T-helper 17 cell (primary cell): Measurements from ENCODE around the gene SLC10A7. TPM values are rescaled to one million over a fixed set of nuclear protein-coding genes. Genes with fewer than 3 reads are reported as not detected.

Source experiments
- ATAC-seq: fragments of 150-1000 bp; cut with Tn5 transposase; 2 replicates; pipeline ENCODE4 v1.10.0; 2021; ENCODE audit warnings: mild to moderate bottlenecking, moderate library complexity
- DNase-seq, 3 donors: peaks; one replicate each; pipeline versions ENCODE4 v3.0.0 to v3.0.0-alpha.2; 2020 to 2021
- H3K9me3 ChIP-seq: one replicate; pipeline ENCODE4 v1.7.0; 2013; ENCODE audit warnings: low read length, mild to moderate bottlenecking; ENCODE audit not compliant: control insufficient read depth, poor library complexity, severe bottlenecking
- H3K27ac Mint-ChIP-seq: one replicate; pipeline ENCODE4 v1.8.0; 2022; ENCODE audit warnings: mild to moderate bottlenecking, moderate library complexity, mixed read lengths
- H3K27me3 Mint-ChIP-seq: one replicate; pipeline ENCODE4 v1.8.0; 2022; ENCODE audit warnings: mixed read lengths
- H3K36me3 Mint-ChIP-seq: one replicate; pipeline ENCODE4 v1.8.0; 2022; ENCODE audit warnings: low read depth, mixed read lengths
- H3K4me1 Mint-ChIP-seq: one replicate; pipeline ENCODE4 v1.8.0; 2022; ENCODE audit warnings: mild to moderate bottlenecking, mixed read lengths
- H3K4me3 Mint-ChIP-seq: one replicate; pipeline ENCODE4 v1.8.0; 2022; ENCODE audit warnings: mild to moderate bottlenecking, moderate library complexity, mixed read lengths
- total RNA-seq, 4 donors: library from RNA in 2 of 4; stranded (reverse) in 2 of 4; gene quantifications; one replicate each; pipeline ENCODE4 v1.2.3 and lab custom pipeline; 2022 to 2026

The SLC10A7 gene, protein sequence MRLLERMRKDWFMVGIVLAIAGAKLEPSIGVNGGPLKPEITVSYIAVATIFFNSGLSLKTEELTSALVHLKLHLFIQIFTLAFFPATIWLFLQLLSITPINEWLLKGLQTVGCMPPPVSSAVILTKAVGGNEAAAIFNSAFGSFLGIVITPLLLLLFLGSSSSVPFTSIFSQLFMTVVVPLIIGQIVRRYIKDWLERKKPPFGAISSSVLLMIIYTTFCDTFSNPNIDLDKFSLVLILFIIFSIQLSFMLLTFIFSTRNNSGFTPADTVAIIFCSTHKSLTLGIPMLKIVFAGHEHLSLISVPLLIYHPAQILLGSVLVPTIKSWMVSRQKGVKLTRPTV
- 10 to 100 TPM; 19.8 to 22.3 TPM for total RNA-seq
- total RNA-seq (lab: John Stamatoyannopoulos, UW), result 10.2 to 18.6 reads per million in 2 donors

DNA sequence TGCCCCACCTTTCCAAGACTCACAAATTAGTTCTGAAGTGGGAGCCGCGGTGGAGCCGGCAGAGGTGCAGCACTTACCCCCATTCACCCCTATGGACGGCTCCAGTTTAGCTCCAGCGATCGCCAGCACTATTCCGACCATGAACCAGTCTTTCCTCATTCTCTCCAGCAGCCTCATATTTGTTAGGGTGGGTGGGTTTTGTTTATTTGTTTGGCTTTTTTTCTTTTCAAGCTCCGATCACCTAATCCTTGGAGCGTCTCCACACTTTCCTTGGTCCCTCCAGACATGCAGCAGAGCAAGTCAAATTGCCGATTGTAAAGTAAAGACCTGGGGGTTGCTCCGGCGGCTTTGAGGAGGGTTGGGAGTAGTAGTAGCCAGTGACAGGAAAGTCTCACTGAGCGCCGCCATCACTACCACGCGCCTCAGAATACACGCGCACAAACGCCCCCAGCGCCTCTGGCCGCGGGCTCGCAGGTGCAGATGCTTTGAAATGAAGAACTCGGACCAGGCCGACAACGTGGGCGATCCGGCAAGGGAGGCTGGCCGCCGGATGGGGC lies at the start of gene SLC10A7:
TSS of gene SLC10A7 (minus strand) at position 400 of the 557 bp plus-strand sequence. CDS start at position 177, 223 bp downstream.
- Mint-ChIP-seq H3K4me1 (peaks cover 17% of the 10 kb centered on the region), H3K36me3 (no peaks in the 10 kb centered on the region), H3K27ac (no peak within 1 kb of the TSS), H3K27me3 (peaks cover 6% of the 10 kb centered on the region), H3K4me3 (no peak within 1 kb of the TSS)
- DNase-seq (peak; percentile 48 to 51 (median 50)), ATAC-seq (peak; percentile 90)
- no peaks in the 10 kb centered on the region for H3K9me3 ChIP-seq

DNA sequence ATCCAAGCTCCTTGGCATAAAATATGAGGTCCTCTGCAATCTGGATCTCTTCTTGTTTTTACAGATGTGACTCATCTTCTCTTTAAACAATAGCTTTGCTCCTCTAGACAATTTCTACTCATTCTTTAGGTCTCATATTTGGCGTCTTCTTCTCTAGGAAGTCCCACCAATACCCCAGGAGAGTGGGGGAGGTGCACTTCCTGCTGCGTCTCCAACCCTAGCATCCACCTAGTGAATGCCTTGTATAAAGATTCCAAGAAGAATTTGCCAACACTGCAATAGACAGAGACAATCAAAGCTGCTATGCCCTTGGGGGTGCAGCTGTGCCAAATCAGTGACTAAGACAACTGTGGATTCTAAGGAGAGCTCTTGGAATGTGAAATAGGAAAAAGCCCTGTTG lies 45.7 kb upstream of the SLC10A7 start:
- Mint-ChIP-seq H3K4me1 (no peaks in the 10 kb centered on the region), H3K27ac (no peak overlapping the region), H3K36me3 (peaks cover 2% of the 10 kb centered on the region), H3K27me3 (peaks cover 36% of the 10 kb centered on the region), H3K4me3 (no peak overlapping the region)
- ATAC-seq, result no peak
- DNase-seq, result no peak
- H3K9me3 ChIP-seq, result no peaks in the 10 kb centered on the region

DNA sequence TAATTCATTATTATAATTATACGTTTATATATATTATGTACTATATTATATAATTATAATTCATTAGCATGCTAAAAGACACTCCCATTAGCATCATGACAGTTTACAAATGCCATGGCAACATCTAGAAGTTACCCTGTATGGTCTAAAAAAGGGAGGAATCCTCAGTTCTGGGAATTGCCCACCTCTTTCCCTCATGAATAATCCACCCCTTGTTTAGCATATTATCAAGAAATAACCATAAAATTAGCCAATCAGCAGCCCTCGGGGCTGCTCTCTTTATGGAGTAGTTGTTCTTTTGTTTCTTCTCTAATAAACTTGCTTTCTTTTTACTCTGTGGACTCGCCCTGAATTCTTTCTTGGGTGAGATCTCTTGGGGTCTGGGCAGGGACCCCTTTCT lies 42.8 kb upstream of the SLC10A7 start:
- no peaks in the 10 kb centered on the region for H3K9me3 ChIP-seq
- Mint-ChIP-seq H3K4me1 (no peaks in the 10 kb centered on the region), H3K4me3 (no peak overlapping the region), H3K27ac (no peak overlapping the region), H3K27me3 (peaks cover 46% of the 10 kb centered on the region), H3K36me3 (peaks cover 2% of the 10 kb centered on the region)
- ATAC-seq, result no peak
- DNase-seq, result no peak

DNA sequence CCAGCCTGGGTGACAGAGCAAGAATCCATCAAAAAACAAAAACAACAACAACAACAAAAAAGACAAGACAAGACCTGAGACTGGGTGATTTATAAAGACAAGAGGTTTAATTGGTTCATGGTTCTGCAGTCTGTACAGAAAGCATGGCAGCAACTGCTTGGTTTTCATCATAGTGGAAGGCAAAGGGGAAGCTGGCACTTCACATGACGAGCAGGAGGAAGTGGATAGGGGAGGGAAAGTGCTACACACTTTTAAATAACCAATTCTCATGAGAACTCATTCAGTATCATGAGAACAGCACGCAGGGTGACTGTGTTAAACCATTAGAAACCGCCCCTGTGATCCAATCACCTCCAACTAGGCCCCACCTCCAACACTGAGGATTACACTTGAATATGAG lies 28.4 kb upstream of the SLC10A7 start:
- no peaks in the 10 kb centered on the region for H3K27me3 Mint-ChIP-seq
- DNase-seq (no peak), ATAC-seq (no peak)
- no peak overlapping the region for H3K27ac Mint-ChIP-seq
- H3K36me3 Mint-ChIP-seq, result no peaks in the 10 kb centered on the region
- no peaks in the 10 kb centered on the region for H3K4me1 Mint-ChIP-seq
- no peaks in the 10 kb centered on the region for H3K9me3 ChIP-seq
- H3K4me3 Mint-ChIP-seq, result no peak overlapping the region

DNA sequence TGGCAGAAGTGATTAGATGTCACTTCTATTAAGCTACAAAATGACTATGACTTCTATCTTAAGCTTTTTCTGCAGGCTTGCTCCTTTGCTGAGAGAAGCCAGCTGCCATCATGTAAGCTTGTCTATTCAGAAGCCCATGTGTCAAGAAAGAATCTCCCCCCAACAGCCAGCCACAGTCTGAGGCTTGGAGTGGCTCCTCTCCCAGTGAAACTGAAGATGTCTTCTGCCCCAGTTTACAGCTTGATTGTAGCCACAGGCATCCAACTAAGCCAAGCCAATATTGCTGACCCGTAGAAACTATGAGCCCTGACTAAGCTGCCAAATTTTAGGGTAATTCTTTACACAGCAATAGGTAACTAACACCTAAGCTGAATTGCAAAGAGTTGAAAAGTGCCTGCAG lies 26.7 kb upstream of the SLC10A7 start:
- DNase-seq (no peak), ATAC-seq (no peak)
- Mint-ChIP-seq H3K27ac (no peak overlapping the region), H3K27me3 (no peaks in the 10 kb centered on the region), H3K36me3 (no peaks in the 10 kb centered on the region), H3K4me3 (no peak overlapping the region), H3K4me1 (no peaks in the 10 kb centered on the region)
- no peaks in the 10 kb centered on the region for H3K9me3 ChIP-seq

DNA sequence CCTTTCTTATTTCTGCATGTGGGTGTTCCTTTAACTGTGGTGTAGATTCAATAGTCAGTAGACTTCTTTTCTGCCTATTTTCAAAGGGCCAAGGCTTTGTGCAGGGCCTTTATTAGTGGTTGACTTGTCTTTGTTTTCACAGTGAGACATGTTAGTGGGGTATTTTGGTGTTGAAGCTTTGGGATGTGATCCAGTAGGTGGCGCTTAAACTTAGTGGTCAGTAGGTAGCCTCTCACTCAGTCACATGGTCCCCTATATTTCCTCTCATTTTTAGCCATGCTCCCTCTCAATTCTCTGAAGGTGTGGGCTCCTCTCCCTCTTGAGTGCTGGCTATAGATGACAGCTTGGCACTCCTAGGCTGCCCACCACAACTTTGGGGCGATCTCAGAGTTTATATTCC lies 23.4 kb upstream of the SLC10A7 start:
- H3K36me3 Mint-ChIP-seq, result no peaks in the 10 kb centered on the region
- H3K9me3 ChIP-seq, result no peaks in the 10 kb centered on the region
- DNase-seq (no peak), ATAC-seq (no peak)
- no peaks in the 10 kb centered on the region for H3K4me1 Mint-ChIP-seq
- no peak overlapping the region for H3K27ac Mint-ChIP-seq
- no peaks in the 10 kb centered on the region for H3K27me3 Mint-ChIP-seq
- H3K4me3 Mint-ChIP-seq, result no peak overlapping the region

DNA sequence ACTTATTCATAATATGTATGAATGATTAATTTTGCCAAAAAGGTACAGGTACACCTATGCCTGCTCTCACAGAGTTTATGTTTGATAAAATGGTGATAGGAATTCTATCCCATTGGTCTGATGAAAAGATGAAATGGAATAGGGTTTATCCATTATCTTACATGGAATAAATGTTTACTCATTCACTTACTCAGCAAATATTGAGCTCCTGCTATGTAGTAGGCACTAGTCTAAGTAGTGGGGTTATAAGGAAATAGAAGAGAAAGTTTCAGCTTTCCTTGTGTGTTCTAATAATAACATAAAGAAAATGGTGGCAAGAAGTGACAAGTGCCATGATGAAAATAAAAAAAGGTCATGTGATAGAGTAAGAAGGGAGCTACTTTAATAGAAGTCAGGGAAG lies 12.4 kb upstream of the SLC10A7 start:
- Mint-ChIP-seq H3K27ac (no peak overlapping the region), H3K4me1 (no peaks in the 10 kb centered on the region), H3K4me3 (no peak overlapping the region), H3K36me3 (no peaks in the 10 kb centered on the region), H3K27me3 (no peaks in the 10 kb centered on the region)
- H3K9me3 ChIP-seq, result peaks cover 3% of the 10 kb centered on the region
- no peak for ATAC-seq
- no peak for DNase-seq

DNA sequence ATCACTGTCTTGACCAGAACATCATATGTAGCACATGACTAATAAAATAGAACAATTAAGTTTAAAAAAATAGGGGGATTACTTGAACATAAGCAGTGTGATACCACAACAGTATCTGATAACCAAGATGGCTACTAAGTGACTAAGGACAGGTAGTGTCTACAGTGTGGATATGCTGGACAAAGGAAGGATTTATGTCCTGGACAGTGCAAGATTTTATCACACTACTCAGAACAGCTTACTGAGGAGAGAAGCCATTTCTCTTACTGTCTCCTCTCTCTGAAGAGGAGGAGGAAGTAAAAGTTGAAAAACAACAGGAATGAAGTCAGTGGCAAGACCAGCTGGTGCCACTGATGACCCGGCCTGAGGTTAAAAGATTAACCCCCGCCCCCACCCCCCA lies 4.0 kb upstream of the SLC10A7 start:
- DNase-seq (no peak), ATAC-seq (no peak)
- H3K36me3 Mint-ChIP-seq, result peaks cover 3% of the 10 kb centered on the region
- H3K9me3 ChIP-seq, result peaks cover 3% of the 10 kb centered on the region
- H3K4me1 Mint-ChIP-seq, result peaks cover 14% of the 10 kb centered on the region
- H3K27me3 Mint-ChIP-seq, result peaks cover 8% of the 10 kb centered on the region
- no peak overlapping the region for H3K4me3 Mint-ChIP-seq
- no peak overlapping the region for H3K27ac Mint-ChIP-seq

DNA sequence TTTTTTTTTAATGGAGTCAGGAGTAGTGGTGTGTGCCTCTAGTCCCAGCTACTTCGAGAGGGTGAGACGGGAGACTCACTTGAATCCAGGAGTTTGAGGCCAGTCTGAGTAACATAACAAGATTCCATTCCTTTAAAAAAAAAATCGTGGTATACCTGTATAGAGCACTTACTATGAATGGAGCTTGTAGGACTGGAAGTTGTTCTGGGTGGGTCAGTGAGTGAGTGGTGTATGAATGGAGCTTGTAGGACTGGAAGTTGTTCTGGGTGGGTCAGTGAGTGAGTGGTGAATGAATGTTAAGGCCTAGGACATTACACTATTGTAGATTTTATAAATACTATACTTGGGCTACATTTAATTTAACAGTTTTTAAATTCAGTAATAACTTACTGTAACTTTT lies 2.9 kb upstream of the SLC10A7 start:
- DNase-seq (no peak), ATAC-seq (no peak)
- no peaks in the 10 kb centered on the region for H3K9me3 ChIP-seq
- Mint-ChIP-seq H3K27ac (no peak overlapping the region), H3K36me3 (peaks cover 3% of the 10 kb centered on the region), H3K4me1 (peaks cover 14% of the 10 kb centered on the region), H3K27me3 (peaks cover 8% of the 10 kb centered on the region), H3K4me3 (no peak overlapping the region)

DNA sequence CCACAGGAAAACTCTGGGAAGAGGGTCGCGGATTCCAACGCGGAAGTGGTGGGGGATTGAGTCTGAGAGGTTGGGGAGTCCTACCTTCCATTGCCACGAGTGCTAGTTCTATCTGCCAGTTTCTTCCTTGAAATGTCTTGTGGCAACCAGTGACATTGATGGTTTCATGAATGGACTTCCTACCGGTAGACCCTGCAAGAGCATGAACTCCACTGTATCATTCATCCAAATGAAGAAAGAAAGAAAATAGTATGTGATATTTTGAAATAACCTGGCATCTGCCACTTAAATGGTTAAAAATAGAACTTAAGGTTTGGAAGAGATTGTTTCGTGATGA lies 1.1 kb upstream of the SLC10A7 start:
- no peak overlapping the region for H3K4me3 Mint-ChIP-seq
- no peak for DNase-seq
- H3K27ac Mint-ChIP-seq, result no peak overlapping the region
- no peaks in the 10 kb centered on the region for H3K9me3 ChIP-seq
- peaks cover 17% of the 10 kb centered on the region for H3K4me1 Mint-ChIP-seq
- peaks cover 3% of the 10 kb centered on the region for H3K36me3 Mint-ChIP-seq
- H3K27me3 Mint-ChIP-seq, result peaks cover 8% of the 10 kb centered on the region
- peak; percentile 11 for ATAC-seq

DNA sequence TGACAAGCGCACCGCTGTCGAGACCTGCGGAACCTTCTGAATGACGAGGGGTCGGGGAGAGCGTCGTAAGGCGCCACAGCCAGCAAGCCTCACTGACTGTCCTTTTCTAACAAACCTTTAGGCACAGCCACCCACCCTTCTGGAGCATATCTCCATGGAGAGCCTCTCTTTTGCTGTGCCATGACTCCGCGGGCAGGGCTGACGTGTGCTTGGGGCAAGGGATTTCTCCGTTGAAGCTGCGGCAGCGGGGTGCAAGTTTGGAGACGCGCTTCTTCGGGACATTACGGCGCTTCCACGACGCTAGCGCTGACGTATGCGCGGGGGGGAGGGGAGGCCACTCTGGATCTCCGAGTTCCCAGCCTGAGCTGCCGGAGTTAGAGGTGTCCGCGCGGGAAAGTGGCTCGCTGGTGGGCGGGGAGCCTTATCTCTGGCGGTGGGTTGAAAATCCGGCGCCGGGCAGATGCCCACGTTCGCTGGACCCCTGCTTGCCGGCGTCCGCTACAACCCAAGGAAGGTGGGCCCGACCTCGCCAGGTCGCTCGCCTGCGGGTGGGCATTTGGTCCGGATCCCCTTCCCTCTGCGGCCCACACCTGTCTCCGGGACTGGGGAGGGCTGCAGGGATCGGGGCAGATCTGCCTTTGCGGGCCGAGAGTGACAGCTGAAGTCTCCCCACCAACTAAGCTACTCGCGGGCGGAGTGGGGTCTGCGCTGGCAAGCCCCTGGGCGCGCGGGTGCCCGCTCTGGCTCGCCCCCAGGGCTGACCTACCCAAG lies 543 bp upstream of the SLC10A7 start:
- DNase-seq (peak; percentile 67 to 69 (median 68)), ATAC-seq (peak; percentile 89)
- no peaks in the 10 kb centered on the region for H3K9me3 ChIP-seq
- no peak overlapping the region for H3K27ac Mint-ChIP-seq
- H3K4me3 Mint-ChIP-seq, result no peak overlapping the region
- peaks cover 17% of the 10 kb centered on the region for H3K4me1 Mint-ChIP-seq
- no peaks in the 10 kb centered on the region for H3K36me3 Mint-ChIP-seq
- peaks cover 8% of the 10 kb centered on the region for H3K27me3 Mint-ChIP-seq

DNA sequence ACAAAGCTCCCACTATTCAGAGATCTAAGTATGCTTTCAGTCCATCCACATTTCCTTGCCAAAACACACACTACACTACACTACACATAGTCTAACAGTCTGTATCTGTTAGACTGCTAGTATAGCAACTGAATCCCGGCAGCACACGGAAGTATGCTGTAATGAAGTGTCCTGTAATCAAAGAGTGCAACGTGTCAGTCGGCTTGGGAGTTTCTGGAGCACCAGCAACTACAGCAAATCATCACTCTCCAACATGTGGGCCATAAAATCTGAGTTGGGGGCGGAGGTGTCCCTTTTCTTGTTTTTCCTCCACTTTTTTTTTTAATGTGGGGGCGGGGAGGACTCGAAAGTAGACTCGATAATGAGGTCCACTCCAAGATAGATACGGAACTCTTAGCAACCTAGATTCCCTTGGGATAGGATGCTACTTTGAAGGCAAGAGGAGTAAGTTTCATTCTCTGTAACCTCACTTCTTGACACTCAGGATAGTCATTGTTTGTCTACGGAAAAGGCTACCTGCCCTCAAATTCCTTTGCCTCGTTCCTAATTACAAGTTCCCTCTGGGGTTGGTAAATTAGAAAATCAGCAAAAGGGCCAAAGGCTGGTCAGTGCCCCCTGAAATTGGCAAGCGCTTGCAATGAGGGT lies 722 bp downstream of the SLC10A7 start:
- H3K9me3 ChIP-seq, result no peaks in the 10 kb centered on the region
- peak in 1 of 3 donors; percentile 13 for DNase-seq
- no peaks in the 10 kb centered on the region for H3K27me3 Mint-ChIP-seq
- H3K36me3 Mint-ChIP-seq, result no peaks in the 10 kb centered on the region
- no peak overlapping the region for H3K4me3 Mint-ChIP-seq
- H3K27ac Mint-ChIP-seq, result no peak overlapping the region
- peaks cover 17% of the 10 kb centered on the region for H3K4me1 Mint-ChIP-seq
- ATAC-seq, result peak; percentile 26

DNA sequence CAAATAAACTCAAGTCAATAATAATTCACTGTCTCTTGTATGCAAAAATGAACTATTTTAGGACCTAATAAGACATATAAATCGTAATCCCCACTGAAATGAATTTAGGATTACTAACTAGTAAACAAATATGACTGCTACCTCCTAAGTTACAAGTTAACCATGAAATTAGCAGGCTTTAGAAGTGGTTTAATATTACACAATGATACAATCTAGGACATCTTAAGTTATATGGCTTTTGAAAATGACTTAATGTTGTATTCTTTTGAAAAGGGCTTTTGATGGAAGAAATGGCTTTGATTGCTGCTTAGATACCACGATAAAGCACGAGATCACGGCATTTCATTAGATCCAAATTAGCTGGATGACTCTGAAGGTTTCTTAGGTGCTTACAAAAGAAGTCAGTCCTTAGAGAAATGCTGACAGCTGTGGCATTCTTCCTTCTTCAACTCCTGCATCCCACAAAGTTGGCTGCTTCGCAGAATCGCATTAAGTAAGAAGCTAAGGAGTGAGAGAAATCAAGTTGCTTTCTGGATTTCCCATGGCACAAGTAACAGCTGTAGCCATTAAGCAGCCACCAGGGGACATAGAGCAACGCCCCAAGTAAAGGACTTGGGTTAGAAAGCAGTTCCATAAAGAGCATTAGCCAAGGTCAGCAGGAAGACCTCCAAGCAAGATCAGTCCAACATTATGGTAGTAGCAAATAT lies 6.9 kb downstream of the SLC10A7 start:
- Mint-ChIP-seq H3K36me3 (no peaks in the 10 kb centered on the region), H3K4me3 (no peak overlapping the region), H3K27me3 (no peaks in the 10 kb centered on the region), H3K27ac (no peak overlapping the region), H3K4me1 (peaks cover 6% of the 10 kb centered on the region)
- ATAC-seq, result no peak
- DNase-seq, result no peak
- no peaks in the 10 kb centered on the region for H3K9me3 ChIP-seq
